NT2/D1 (cell line): ENCODE measurements around the gene RPS6KB2.

Experiments
- DNase-seq: peaks from one replicate; pipeline ENCODE4 v3.0.0-alpha.2; 2011; ENCODE audit warnings: low read depth, low spot score
- H3K27me3 ChIP-seq: 2 replicates; pipeline ENCODE4 v1.6.0; 2011; ENCODE audit warnings: mild to moderate bottlenecking; ENCODE audit not compliant: insufficient read length, insufficient read depth
- H3K36me3 ChIP-seq: 2 replicates; pipeline ENCODE4 v1.6.1; 2011; ENCODE audit warnings: mild to moderate bottlenecking, low read length, mixed read lengths; ENCODE audit not compliant: insufficient read depth, insufficient read length
- H3K4me1 ChIP-seq: 2 replicates; pipeline ENCODE4 v1.5.1; 2011; ENCODE audit not compliant: insufficient read depth, insufficient read length
- H3K4me3 ChIP-seq: 2 replicates; pipeline ENCODE4 v1.5.1; 2011; ENCODE audit warnings: low read depth; ENCODE audit not compliant: insufficient read length
- H3K9ac ChIP-seq: 2 replicates; pipeline ENCODE4 v1.6.0; 2011; ENCODE audit warnings: low read depth; ENCODE audit not compliant: insufficient read length
- H3K9me3 ChIP-seq: 2 replicates; pipeline ENCODE4 v1.5.1; 2011; ENCODE audit warnings: mild to moderate bottlenecking, low read length; ENCODE audit not compliant: insufficient read depth
- SUZ12 ChIP-seq: IDR thresholded peaks from 2 replicates; pipeline ENCODE4 v1.6.1; 2011; ENCODE audit not compliant: insufficient read length, insufficient read depth; ENCODE audit errors: extremely low read depth
- YY1 ChIP-seq: IDR thresholded peaks from 2 replicates; pipeline ENCODE4 v1.6.1; 2011; ENCODE audit not compliant: insufficient read length, insufficient read depth
- ZNF274 ChIP-seq: IDR thresholded peaks from 2 replicates; pipeline ENCODE4 v1.6.1; 2011; ENCODE audit warnings: mild to moderate bottlenecking, low read depth, low read length

Gene RPS6KB2

DNA sequence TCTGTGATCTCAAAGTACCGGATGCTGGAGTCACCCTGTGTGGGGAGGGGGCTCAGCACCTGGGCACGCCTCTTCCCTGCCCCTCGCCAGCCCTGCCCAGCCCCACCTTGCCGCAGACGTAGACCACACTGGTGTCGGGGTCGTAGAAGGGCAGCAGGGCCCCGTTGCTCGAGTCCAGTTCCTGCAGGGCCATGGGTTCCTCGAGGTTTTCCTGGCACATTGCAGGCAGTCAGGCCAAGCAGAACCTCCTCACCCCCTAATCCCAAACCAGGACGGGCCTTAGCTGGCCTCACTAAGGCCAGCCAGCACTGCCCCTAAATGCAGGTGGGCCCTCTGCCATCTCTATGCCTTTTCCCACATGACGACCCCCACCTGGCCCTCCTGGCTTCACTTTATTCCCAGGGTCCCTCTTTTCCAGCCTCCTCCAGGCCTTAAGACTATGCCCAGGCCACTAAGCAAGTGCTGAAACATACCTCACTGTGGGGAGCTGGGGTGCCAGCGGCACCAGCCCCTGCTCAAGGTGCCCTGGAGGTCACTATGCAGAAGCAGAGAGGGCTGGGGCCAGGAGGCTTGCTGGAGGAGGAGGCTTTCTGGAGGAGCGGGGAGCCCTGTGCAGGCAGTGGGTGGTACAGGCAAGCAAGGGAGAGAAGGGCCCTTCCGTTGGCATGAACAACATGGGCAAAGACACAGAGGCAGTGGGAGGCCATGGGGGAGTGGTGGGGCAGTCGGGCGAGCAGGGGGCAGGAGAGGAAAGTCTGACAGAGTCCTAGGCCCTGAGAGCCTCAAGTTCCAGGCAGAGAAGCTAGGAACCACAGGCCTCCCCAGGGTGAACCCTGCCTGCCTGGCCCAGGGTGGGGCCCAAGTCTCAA lies 12.2 kb downstream of the RPS6KB2 start:
- TF ChIP-seq SUZ12 (no peak), ZNF274 (no peak), YY1 (no peak)
- no peak for DNase-seq
- Histone ChIP-seq H3K4me1 (peaks cover 50% of the 10 kb centered on the region), H3K36me3 (peaks cover 65% of the 10 kb centered on the region), H3K9ac (peak overlapping the region; percentile 33), H3K9me3 (no peaks in the 10 kb centered on the region), H3K27me3 (peaks cover 4% of the 10 kb centered on the region), H3K4me3 (no peak overlapping the region)

GRCh38 chr11:67441098-67441563 lies 12.8 kb downstream of the RPS6KB2 start:
- H3K36me3 ChIP-seq: peaks cover 58% of the 10 kb centered on the region
- no peak overlapping the region for H3K4me3 ChIP-seq
- DNase-seq: no peak
- no peaks in the 10 kb centered on the region for H3K9me3 ChIP-seq
- H3K27me3 ChIP-seq: peaks cover 4% of the 10 kb centered on the region
- no peak for TF ChIP-seq SUZ12
- no peak for TF ChIP-seq YY1
- no peak for TF ChIP-seq ZNF274
- peak overlapping the region; percentile 33 for H3K9ac ChIP-seq
- H3K4me1 ChIP-seq: peaks cover 44% of the 10 kb centered on the region

DNA sequence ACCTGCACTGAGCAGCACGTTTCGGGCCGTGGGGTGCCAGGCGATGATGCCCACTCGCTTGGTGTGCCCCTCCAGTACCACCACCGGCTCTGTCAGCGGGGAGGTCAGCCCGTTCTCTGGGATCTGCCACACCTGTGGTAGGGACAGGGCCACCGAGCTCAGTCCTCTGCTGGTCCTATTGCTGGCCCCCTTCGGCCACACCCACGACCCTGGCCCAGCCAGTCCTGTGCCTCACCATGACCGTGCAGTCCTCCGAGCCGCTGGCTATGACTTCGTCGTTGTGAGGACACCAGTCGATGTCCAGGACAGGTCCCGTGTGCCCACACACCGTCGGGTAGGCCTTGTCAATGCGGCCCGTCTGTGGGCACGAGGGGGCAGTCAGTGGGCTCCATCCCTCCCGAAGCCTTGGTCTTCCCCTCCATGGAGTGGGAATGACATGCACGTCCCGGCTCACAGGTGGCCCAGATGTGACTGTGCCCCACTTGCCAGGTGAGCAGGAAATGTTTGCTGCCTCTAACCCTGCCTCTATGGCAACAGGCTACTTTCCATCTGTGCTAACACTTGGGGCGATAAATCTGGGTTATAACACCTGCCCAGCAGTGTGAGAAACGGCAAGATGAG lies 13.5 kb downstream of the RPS6KB2 start:
- Histone ChIP-seq H3K4me3 (no peak overlapping the region), H3K4me1 (peaks cover 37% of the 10 kb centered on the region), H3K9me3 (no peaks in the 10 kb centered on the region), H3K27me3 (peaks cover 4% of the 10 kb centered on the region), H3K36me3 (peaks cover 53% of the 10 kb centered on the region), H3K9ac (peak overlapping the region; percentile 62)
- no peak for DNase-seq
- TF ChIP-seq YY1 (no peak), ZNF274 (no peak), SUZ12 (no peak)

DNA sequence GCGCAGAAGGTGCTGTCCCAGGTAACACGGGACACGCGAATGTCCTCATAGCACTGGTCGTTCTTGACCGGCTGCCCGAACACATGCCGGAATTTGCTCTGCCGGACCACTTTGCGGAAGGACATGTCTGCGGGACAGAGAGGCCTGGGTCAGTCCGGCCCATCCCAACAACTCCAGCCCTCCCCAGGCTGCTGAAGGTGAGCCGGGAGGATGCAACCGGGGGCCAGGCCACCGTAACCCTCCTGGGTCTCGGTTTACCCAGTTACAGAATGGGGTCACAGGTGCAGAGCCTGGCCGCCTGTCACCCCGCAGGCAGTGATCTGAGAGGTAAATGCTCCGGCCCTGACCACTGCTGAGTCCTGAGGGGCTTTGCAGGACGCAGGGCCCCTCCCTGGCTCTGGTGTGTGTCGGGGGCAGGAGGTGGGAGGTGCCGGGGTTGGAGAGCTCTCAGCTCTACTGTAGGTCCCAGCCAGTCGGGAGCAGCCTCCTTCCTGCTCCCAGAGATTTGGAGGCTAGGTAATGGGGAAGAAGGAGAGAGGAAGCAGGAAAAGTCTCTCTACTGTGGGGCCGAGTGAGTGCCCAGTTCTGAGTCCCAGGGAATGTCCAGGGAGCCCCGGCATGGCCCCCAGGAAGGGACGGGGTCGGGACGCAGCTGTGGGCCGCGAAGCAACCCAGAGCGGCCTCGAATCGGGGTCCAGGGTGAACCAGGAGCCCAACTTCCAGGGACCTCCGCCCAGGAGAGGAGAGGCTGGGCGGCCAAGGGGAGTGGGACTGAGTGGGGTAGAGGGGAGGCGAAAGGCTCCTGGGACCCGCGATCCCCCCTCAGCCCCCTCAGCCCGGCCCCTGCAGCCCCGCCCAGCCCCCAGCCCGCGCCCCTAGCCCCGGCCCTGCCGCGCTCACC lies 14.5 kb downstream of the RPS6KB2 start:
- peaks cover 46% of the 10 kb centered on the region for H3K36me3 ChIP-seq
- H3K4me1 ChIP-seq: peaks cover 32% of the 10 kb centered on the region
- peak overlapping the region; percentile 97 for H3K9ac ChIP-seq
- no peak for DNase-seq
- TF ChIP-seq ZNF274 (no peak), SUZ12 (no peak)
- H3K27me3 ChIP-seq: peaks cover 4% of the 10 kb centered on the region
- H3K9me3 ChIP-seq: no peaks in the 10 kb centered on the region
- peak overlapping the region; percentile 89 for H3K4me3 ChIP-seq

GRCh38 chr11:67445515-67445914 lies 17.2 kb downstream of the RPS6KB2 start:
- Histone ChIP-seq H3K27me3 (peaks cover 4% of the 10 kb centered on the region), H3K4me1 (peaks cover 25% of the 10 kb centered on the region), H3K9me3 (no peaks in the 10 kb centered on the region), H3K9ac (no peak overlapping the region), H3K4me3 (no peak overlapping the region), H3K36me3 (peaks cover 20% of the 10 kb centered on the region)
- no peak for TF ChIP-seq YY1
- no peak for TF ChIP-seq SUZ12
- no peak for TF ChIP-seq ZNF274
- DNase-seq: no peak

GRCh38 chr11:67448220-67448609 lies 19.9 kb downstream of the RPS6KB2 start:
- Histone ChIP-seq H3K9ac (no peak overlapping the region), H3K9me3 (no peaks in the 10 kb centered on the region), H3K36me3 (no peaks in the 10 kb centered on the region), H3K4me1 (peaks cover 15% of the 10 kb centered on the region), H3K27me3 (peaks cover 10% of the 10 kb centered on the region), H3K4me3 (no peak overlapping the region)
- TF ChIP-seq SUZ12 (no peak), YY1 (no peak), ZNF274 (no peak)
- no peak for DNase-seq
